Astrocyte of the cerebellum (primary cell): ENCODE measurements around the gene SMPD3.

Source experiments
- DNase-seq: peaks from one replicate; pipeline ENCODE4 v3.0.0-alpha.2; 2011; ENCODE audit warnings: low read depth
- H3K4me3 ChIP-seq: 2 replicates; pipeline ENCODE4 v1.5.1; 2011; ENCODE audit warnings: mild to moderate bottlenecking, low read depth, low read length, moderate library complexity
- CTCF ChIP-seq: IDR thresholded peaks from 2 replicates; pipeline ENCODE4 v1.5.1; 2012; ENCODE audit warnings: low read length, low read depth, moderate library complexity, mild to moderate bottlenecking; ENCODE audit errors: missing control alignments
- in situ Hi-C: cut with HindIII; loops from 2 replicates; pipeline ENCODE4 v1.10.0; 2017; ENCODE audit warnings: low sequenced_read_pairs

SMPD3 gene

GRCh38 chr16:68389750-68390371 is 58.4 kb downstream of the SMPD3 start:
- DNase-seq, result no peak
- no peak for TF ChIP-seq CTCF
- in situ Hi-C loops, result no loop called here
- H3K4me3 ChIP-seq, result no peak overlapping the region

GRCh38 chr16:68389006-68389405 is 59.3 kb downstream of the SMPD3 start:
- no peak for DNase-seq
- no peak overlapping the region for H3K4me3 ChIP-seq
- TF ChIP-seq CTCF, result no peak
- in situ Hi-C loops, result no loop called here

GRCh38 chr16:68388124-68388523 is 60.2 kb downstream of the SMPD3 start:
- in situ Hi-C loops, result no loop called here
- DNase-seq, result no peak

GRCh38 chr16:68387301-68387700 is 61.0 kb downstream of the SMPD3 start:
- DNase-seq, result no peak
- in situ Hi-C loops, result no loop called here
- no peak overlapping the region for H3K4me3 ChIP-seq
- TF ChIP-seq CTCF, result no peak

More at GRCh38 chr16:68388124-68388523, 60.2 kb downstream of the SMPD3 start:
- no peak overlapping the region for H3K4me3 ChIP-seq
- TF ChIP-seq CTCF, result no peak

- no peak for TF ChIP-seq CTCF
- in situ Hi-C loops, result no loop called here
- no peak overlapping the region for H3K4me3 ChIP-seq
- DNase-seq, result no peak
These were observed 61.7 kb downstream of the SMPD3 start for GRCh38 chr16:68386628-68387027.

- no peak overlapping the region for H3K4me3 ChIP-seq
- in situ Hi-C loops, result no loop called here
- TF ChIP-seq CTCF, result no peak
- DNase-seq, result no peak
These were observed 62.9 kb downstream of the SMPD3 start for GRCh38 chr16:68385371-68385770.
